DND-41 (cell line): ENCODE data around the gene SCIMP.

Experiments
- ATAC-seq: fragments of 200-7000 bp; cut with Tn5 transposase; 3 replicates; pipeline ENCODE4 v1.9.1; 2021; ENCODE audit warnings: low read depth; ENCODE audit not compliant: insufficient read depth
- DNase-seq: peaks from one replicate; pipeline ENCODE4 v3.0.0-alpha.2; 2020
- H2AFZ ChIP-seq: 2 replicates; pipeline ENCODE4 v1.6.0; 2012; ENCODE audit warnings: low read depth, low read length
- H3K27ac ChIP-seq: 2 replicates; pipeline ENCODE4 v1.5.1; 2012; ENCODE audit warnings: low read length, inconsistent platforms
- H3K27me3 ChIP-seq: fragments of 200-600 bp; sonication (generic); 2 replicates; pipeline ENCODE4 v1.6.0; 2012; ENCODE audit warnings: low read length, mild to moderate bottlenecking, inconsistent platforms; ENCODE audit not compliant: insufficient read depth, poor library complexity
- H3K36me3 ChIP-seq: 2 replicates; pipeline ENCODE4 v1.5.1; 2012; ENCODE audit warnings: low read length, inconsistent platforms; ENCODE audit not compliant: insufficient read depth
- H3K4me1 ChIP-seq: 2 replicates; pipeline ENCODE4 v1.5.1; 2012; ENCODE audit warnings: mild to moderate bottlenecking, low read length; ENCODE audit not compliant: insufficient read depth
- H3K4me2 ChIP-seq: 2 replicates; pipeline ENCODE4 v1.6.0; 2012; ENCODE audit warnings: mild to moderate bottlenecking, moderate library complexity, low read length, inconsistent platforms; ENCODE audit not compliant: insufficient read depth
- H3K4me3 ChIP-seq, 2 experiments: fragments of 200-600 bp in 1 of 2; shearing (Covaris generic) in 1 of 2; 2 replicates each; pipeline ENCODE4 v1.5.1; 2012 to 2016; ENCODE audit warnings: inconsistent platforms in 2 of 2, low read length in 2 of 2, mild to moderate bottlenecking in 2 of 2, low read depth in 1 of 2, moderate library complexity in 1 of 2
- H3K79me2 ChIP-seq: 2 replicates; pipeline ENCODE4 v1.6.0; 2012; ENCODE audit warnings: low read length, inconsistent platforms; ENCODE audit not compliant: insufficient read depth
- H3K9ac ChIP-seq: 2 replicates; pipeline ENCODE4 v1.6.0; 2012; ENCODE audit warnings: low read depth, mild to moderate bottlenecking, inconsistent platforms, low read length, moderate library complexity
- H3K9me3 ChIP-seq: 2 replicates; pipeline ENCODE4 v1.5.1; 2012; ENCODE audit warnings: low read length, moderate library complexity, mild to moderate bottlenecking, inconsistent platforms; ENCODE audit not compliant: insufficient read depth, severe bottlenecking
- H4K20me1 ChIP-seq: 2 replicates; pipeline ENCODE4 v1.6.0; 2012; ENCODE audit warnings: low read length; ENCODE audit not compliant: insufficient read depth
- CTCF ChIP-seq: IDR thresholded peaks from 2 replicates; pipeline ENCODE4 v1.5.1; 2012; ENCODE audit warnings: borderline replicate concordance, low read length, moderate library complexity, mild to moderate bottlenecking; ENCODE audit not compliant: poor library complexity, severe bottlenecking; ENCODE audit errors: extremely low read depth
- EZH2 ChIP-seq: IDR thresholded peaks from 3 replicates; pipeline ENCODE4 v1.6.1; 2012; ENCODE audit warnings: borderline replicate concordance, low read depth, mild to moderate bottlenecking, moderate library complexity, low read length, inconsistent platforms; ENCODE audit not compliant: severe bottlenecking

SCIMP gene

DNA sequence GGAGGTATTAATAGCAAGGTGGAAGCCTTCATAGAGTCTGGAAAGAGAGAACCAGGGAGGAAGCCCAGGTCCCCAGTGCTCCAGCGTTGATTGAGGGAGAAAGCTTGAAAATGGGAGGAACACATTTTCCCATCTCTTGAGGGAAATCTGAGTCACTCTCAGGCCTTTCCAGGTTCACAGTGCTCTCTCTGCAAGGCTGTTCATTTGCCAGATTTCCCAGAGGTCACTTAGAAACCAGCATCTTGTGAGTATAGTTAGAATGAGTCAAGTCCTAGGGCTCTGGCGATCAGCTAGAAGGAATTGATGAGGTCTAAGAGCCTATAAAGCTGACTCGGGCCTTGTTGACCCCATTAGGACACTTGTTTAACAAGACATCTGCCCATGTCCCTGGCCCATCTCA, 25.3 kb downstream of the SCIMP start:
- Histone ChIP-seq H3K9me3 (no peaks in the 10 kb centered on the region), H3K4me1 (no peaks in the 10 kb centered on the region), H3K36me3 (peaks cover 8% of the 10 kb centered on the region), H3K9ac (no peak overlapping the region), H3K27ac (no peak overlapping the region), H3K4me2 (no peak overlapping the region), H3K4me3 (no peak overlapping the region), H3K79me2 (no peaks in the 10 kb centered on the region), H3K27me3 (no peaks in the 10 kb centered on the region), H2AFZ (no peak overlapping the region), H4K20me1 (no peaks in the 10 kb centered on the region)
- TF ChIP-seq EZH2 (no peak), CTCF (no peak)
- no peak for DNase-seq
- no peak for ATAC-seq

DNA sequence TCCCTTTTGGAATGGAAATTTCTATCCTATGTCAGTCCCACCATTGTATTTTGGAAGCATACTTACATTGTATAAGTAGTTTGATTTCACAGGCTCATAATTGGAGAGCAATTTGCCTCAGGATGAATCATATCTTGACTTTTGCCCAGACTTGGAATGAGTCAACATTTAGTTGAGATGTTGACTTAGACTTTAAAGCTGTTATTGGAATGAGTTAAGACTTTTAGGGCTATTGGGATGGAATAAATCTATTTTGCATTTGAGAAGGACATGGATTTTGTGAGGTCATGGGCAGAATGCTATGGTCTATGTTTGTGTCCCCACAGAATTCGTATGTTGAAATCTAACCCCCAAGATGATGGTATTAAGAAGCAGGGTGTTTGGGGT, 30.8 kb downstream of the SCIMP start:
- Histone ChIP-seq H4K20me1 (no peaks in the 10 kb centered on the region), H3K9ac (no peak overlapping the region)
- ATAC-seq = no peak

DNA sequence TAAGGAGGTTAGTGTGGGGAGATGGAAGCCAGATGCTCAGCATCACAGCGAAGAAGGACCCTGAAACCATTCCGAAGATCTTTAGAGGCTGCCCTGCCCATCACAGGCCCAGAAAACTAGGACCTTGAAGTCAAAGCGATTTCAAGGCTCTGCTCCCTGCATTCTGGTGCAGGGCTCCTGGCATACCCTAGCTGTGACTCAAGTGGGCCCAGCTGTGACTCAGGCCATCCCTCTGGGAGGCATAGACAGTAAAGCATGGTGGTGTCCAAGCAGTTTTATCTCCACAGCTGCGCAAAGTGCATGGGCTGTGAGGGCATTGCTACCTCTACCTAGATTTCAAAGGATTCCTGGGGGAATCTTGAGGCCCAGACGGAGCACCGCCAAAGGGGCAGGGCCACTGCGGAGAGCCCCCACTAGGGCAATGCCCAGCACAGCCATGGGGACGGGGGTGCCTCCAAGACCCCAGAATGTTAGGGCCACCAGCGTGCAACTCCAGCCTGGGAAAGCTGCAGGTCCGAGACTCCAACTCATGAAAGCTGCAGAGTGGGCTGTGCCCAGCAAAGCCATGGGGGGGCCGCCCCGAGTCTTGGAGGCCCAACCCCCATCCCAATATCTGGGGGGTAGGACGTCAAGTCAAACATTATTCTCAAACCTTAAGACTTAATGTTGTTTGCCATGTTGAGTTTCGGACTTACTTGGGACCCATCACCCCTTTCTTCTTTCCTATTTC, 31.3 kb downstream of the SCIMP start:
- no peak for ATAC-seq
- no peaks in the 10 kb centered on the region for H3K27me3 ChIP-seq
- H4K20me1 ChIP-seq = no peaks in the 10 kb centered on the region
- TF ChIP-seq EZH2 (no peak), CTCF (no peak)
- H3K27ac ChIP-seq = no peak overlapping the region
- no peaks in the 10 kb centered on the region for H3K36me3 ChIP-seq
- no peaks in the 10 kb centered on the region for H3K79me2 ChIP-seq
- H3K9ac ChIP-seq = no peak overlapping the region
- H3K4me1 ChIP-seq = no peaks in the 10 kb centered on the region
- H3K4me3 ChIP-seq = no peak overlapping the region
- H3K9me3 ChIP-seq = no peaks in the 10 kb centered on the region
- H2AFZ ChIP-seq = no peak overlapping the region
- no peak overlapping the region for H3K4me2 ChIP-seq
- no peak for DNase-seq

More for the DNA sequence above, 30.8 kb downstream of the SCIMP start:
- Histone ChIP-seq H3K9me3 (no peaks in the 10 kb centered on the region), H3K4me2 (no peak overlapping the region), H3K4me3 (no peak overlapping the region), H3K27me3 (no peaks in the 10 kb centered on the region), H3K79me2 (no peaks in the 10 kb centered on the region), H2AFZ (no peak overlapping the region), H3K4me1 (no peaks in the 10 kb centered on the region), H3K27ac (no peak overlapping the region), H3K36me3 (no peaks in the 10 kb centered on the region)
- no peak for TF ChIP-seq CTCF
- TF ChIP-seq EZH2 = no peak
- DNase-seq = no peak

DNA sequence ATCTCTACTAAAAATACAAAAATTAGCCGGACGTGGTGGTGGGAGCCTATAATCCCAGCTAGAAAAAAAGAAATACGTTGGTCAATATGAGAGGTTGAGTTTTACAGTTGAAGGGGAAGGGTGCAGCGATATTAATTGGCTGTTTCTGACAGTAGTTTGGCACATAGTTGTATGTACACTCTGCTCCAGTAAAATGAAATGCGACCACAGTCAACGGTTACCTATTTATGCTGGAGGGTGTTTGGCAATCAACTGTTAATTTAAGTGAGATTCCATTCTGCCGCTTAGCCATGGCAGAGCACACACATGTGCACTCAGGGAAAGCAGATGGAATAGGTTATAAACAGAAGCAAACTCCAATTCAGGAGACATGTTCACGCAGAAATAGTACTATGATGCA, 33.6 kb downstream of the SCIMP start:
- H3K27ac ChIP-seq = no peak overlapping the region
- DNase-seq (no peak), ATAC-seq (no peak)
- TF ChIP-seq EZH2 (no peak), CTCF (no peak)
- no peak overlapping the region for H2AFZ ChIP-seq
- no peak overlapping the region for H3K9ac ChIP-seq
- no peak overlapping the region for H3K4me2 ChIP-seq
- no peaks in the 10 kb centered on the region for H3K27me3 ChIP-seq
- H3K79me2 ChIP-seq = no peaks in the 10 kb centered on the region
- H4K20me1 ChIP-seq = no peaks in the 10 kb centered on the region
- H3K9me3 ChIP-seq = no peaks in the 10 kb centered on the region
- no peaks in the 10 kb centered on the region for H3K4me1 ChIP-seq
- H3K36me3 ChIP-seq = 0 out of 2 replicates have a peak, but pooled peaks cover 4% of the 10 kb centered on the region
- H3K4me3 ChIP-seq = no peak overlapping the region
